C4-2B (cell line): Measurements from ENCODE around the gene CNBD2.
"Not testable (repeated sequence)": the region's sequence is repeated elsewhere in the genome, so short reads cannot be mapped to it uniquely, and the experiment has no call there.

Source experiments
- H3K27ac ChIP-seq: fragments of 450-650 bp; 2 replicates; pipeline ENCODE4 v1.5.1; 2017
- ZFX ChIP-seq: fragments of 450-650 bp; IDR thresholded peaks from 2 replicates; pipeline ENCODE4 v1.6.1; 2017
- TF ChIP-seq, protein P1 (sequence below): fragments of 450-650 bp; conservative IDR thresholded peaks from 2 replicates; pipeline ENCODE4 v1.5.1; 2017; ENCODE audit warnings: mild to moderate bottlenecking

Gene CNBD2

GRCh38 chr20:36043892-36044515 lies 75.6 kb downstream of the CNBD2 start:
- TF ChIP-seq ZFX, result no peak
- TF ChIP-seq, protein P1, sequence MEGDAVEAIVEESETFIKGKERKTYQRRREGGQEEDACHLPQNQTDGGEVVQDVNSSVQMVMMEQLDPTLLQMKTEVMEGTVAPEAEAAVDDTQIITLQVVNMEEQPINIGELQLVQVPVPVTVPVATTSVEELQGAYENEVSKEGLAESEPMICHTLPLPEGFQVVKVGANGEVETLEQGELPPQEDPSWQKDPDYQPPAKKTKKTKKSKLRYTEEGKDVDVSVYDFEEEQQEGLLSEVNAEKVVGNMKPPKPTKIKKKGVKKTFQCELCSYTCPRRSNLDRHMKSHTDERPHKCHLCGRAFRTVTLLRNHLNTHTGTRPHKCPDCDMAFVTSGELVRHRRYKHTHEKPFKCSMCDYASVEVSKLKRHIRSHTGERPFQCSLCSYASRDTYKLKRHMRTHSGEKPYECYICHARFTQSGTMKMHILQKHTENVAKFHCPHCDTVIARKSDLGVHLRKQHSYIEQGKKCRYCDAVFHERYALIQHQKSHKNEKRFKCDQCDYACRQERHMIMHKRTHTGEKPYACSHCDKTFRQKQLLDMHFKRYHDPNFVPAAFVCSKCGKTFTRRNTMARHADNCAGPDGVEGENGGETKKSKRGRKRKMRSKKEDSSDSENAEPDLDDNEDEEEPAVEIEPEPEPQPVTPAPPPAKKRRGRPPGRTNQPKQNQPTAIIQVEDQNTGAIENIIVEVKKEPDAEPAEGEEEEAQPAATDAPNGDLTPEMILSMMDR, result no peak
- H3K27ac ChIP-seq, result no peak overlapping the region

DNA sequence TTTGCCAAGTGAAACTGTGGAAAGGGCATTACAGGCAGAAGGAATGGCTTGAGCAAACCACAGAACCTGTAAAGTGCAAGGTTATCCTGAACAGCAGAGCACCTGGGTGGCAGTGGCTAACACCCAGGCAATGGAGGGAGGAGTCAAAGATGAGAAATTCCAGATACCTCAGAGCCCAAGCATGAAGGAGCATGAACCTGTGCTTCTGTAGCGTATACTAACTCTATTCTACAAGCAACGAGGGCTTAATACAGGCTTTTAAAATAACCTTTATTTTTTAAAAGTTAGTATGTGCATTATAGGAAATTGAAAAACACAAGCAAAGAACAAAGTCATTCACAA lies 77.0 kb downstream of the CNBD2 start:
- H3K27ac ChIP-seq, result no peak overlapping the region
- no peak for TF ChIP-seq ZFX
- TF ChIP-seq, protein P1, result no peak

GRCh38 chr20:36046073-36046798 lies 77.8 kb downstream of the CNBD2 start:
- not testable (repeated sequence) for H3K27ac ChIP-seq

DNA sequence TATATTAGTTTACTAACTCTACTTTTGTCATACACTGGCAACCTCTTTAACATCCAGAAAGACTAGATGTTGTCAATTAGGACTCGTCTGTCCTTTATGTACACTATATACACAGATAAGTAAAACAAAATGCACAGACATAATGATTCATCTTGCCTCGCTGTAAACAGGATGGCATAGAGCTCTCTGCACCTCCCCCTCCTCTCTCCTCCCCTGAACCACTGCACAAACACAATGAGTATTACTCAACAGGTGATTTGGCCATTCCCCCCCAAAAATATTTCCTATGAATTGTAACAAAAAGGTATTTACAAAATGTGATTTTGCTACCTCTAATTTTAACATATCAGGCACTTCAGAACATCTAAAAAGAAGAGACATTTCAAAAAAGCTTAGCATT lies 81.0 kb downstream of the CNBD2 start:
- not testable (repeated sequence) for H3K27ac ChIP-seq

DNA sequence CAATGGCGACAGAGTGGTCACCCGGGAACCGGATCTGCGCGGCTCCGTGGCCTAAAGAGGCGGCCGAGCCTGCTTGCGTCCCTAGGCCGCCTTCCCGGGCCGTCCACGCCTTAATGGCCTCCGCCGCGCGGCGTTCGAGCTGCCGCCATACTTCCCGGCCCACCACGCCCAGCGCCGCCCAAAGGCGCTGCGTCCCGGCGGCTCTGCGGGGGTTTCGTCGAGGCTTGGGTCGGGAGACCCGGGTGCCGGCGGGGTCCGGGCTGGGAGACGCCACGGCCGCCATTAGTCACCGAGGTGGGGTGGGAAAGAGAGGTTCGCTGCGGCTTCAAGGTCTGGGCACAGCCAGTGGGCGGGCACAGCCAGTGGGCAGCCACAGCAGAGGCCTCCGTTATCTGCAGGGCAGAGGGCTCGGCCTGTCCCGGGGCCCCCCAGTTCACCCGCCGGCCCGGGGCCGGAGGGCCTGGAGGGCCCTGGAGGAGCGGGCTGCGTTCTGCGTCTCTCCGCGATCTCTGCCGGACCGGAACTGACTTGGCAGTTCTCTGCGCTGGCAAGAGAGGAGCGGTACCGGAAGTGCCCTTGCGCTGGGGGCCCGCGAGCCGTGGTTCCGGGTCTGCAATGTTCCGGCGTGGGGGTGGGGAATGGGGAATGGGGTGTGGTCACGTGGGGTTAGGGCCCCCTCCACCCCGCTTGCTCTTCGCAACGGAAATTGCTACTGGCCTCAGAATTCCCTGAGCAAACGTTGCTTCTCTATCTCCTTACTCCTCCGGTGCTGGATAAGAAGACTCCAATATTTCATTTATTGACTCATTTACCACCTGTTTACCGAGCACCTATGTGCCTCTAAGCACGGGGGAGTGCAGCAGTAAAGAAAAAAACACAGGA lies 82.3 kb downstream of the CNBD2 start:
- H3K27ac ChIP-seq, result peak overlapping the region; percentile 99
- TF ChIP-seq, protein P1, result no peak
- peak; percentile 92 for TF ChIP-seq ZFX

- H3K27ac ChIP-seq, result peak overlapping the region; percentile 99
- no peak for TF ChIP-seq ZFX
- TF ChIP-seq, protein P1, result no peak
These were observed 83.1 kb downstream of the CNBD2 start for GRCh38 chr20:36051318-36052116.

DNA sequence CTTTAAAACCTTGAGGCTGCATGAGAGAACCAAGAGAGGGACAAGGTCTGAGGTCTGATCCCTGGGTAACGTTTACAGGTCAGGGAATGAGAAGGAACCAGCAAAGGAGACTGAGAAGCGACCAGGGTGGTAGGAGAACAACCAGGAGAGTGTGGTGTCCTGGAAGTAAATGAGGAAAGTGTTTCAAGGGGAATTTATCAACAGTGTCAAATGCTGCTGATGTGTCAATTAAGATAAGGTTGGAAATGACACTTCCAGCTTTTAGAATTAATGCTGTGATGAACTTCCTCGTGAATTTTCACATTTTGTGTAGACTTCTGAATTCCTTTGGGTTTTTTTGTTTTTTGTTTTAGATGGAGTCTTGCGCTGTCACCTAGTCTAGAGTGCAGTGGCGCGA lies 83.7 kb downstream of the CNBD2 start:
- H3K27ac ChIP-seq, result no peak overlapping the region
- TF ChIP-seq, protein P1, result no peak

- H3K27ac ChIP-seq, result not testable (repeated sequence)
These were observed 85.6 kb downstream of the CNBD2 start for GRCh38 chr20:36053863-36054518.
